ENCODE data around the gene SRD5A3. TPM values are rescaled to one million over a fixed set of nuclear protein-coding genes. Genes with fewer than 3 reads are reported as not detected.
A peak's percentile ranks its signal among the peaks of the same experiment; 100 is the strongest.

SRD5A3 gene
- total and polyA plus RNA-seq, 2 donors (not counting 3 experiments of a cell fraction or from before 2014, with no cell fraction given): 23.6 to 24.3 TPM

- Histone ChIP-seq H3K4me2 (ENCODE audit: insufficient read depth, low read length) (no peak overlapping the region), H3K9ac (replicated peaks; ENCODE audit: extremely low read depth, insufficient read depth, low read length) (no peak overlapping the region), H4K20me1 (replicated peaks; ENCODE audit: control insufficient read depth, extremely low read depth, insufficient read depth, low read length) (no peaks in the 10 kb centered on the region), H2AFZ (ENCODE audit: low read depth, low read length) (no peak overlapping the region), H3K4me1 (ENCODE audit: control insufficient read depth, extremely low read depth, insufficient read depth, low read length) (no peaks in the 10 kb centered on the region), H3K36me3 (ENCODE audit: control insufficient read depth in 2 of 2, extremely low read depth in 1 of 2, insufficient read depth in 2 of 2, low read length in 2 of 2) (no peaks in the 10 kb centered on the region), H3K27ac (ENCODE audit: insufficient read depth, low read depth, low read length) (no peak overlapping the region), H3K4me3 (replicated peaks in 1 of 3; ENCODE audit: insufficient read depth in 1 of 3, low read depth in 1 of 3, low read length in 3 of 3) (no peak overlapping the region), H3K9me1 (replicated peaks; ENCODE audit: control insufficient read depth, extremely low read depth, insufficient read depth, low read length) (no peaks in the 10 kb centered on the region), H3K9me3 (replicated peaks; ENCODE audit: control insufficient read depth, insufficient read depth, low read length) (no peaks in the 10 kb centered on the region), H3K27me3 (ENCODE audit: control insufficient read depth in 2 of 2, insufficient read depth in 2 of 2, low read length in 2 of 2) (no peaks in the 10 kb centered on the region), H3K79me2 (ENCODE audit: control insufficient read depth, insufficient read depth, low read length) (no peaks in the 10 kb centered on the region)
- intact Hi-C loops (cut with micrococcal nuclease) (no loop called here), dilution Hi-C loops (cut with MboI; ENCODE audit: extremely low pct_ligation_motif_present, low sequenced_read_pairs) (no loop called here)
- ChIA-PET POLR2A (no interaction called here), CTCF (no interaction called here)
- DNase-seq (ENCODE audit: low read depth, low spot score) (no peak), FAIRE-seq (no peak)
- BruUV-seq (replicated peaks): no TSS peak
- TF ChIP-seq MYC (IDR thresholded peaks at IDR 0.05; ENCODE audit: low read depth, low read length) (no peak), POLR2AphosphoS5 (IDR thresholded peaks at IDR 0.05; ENCODE audit: insufficient read depth, low read depth, low read length) (no peak), MAX (IDR thresholded peaks at IDR 0.05; ENCODE audit: insufficient read depth, insufficient read length) (no peak), CTCF (IDR thresholded peaks at IDR 0.05; ENCODE audit: extremely low read depth in 1 of 2, insufficient read depth in 1 of 2, low read depth in 1 of 2, low read length in 2 of 2) (no peak)
These were observed 7.6 kb upstream of the SRD5A3 start for GRCh38 chr4:55338486-55338885.

DNA sequence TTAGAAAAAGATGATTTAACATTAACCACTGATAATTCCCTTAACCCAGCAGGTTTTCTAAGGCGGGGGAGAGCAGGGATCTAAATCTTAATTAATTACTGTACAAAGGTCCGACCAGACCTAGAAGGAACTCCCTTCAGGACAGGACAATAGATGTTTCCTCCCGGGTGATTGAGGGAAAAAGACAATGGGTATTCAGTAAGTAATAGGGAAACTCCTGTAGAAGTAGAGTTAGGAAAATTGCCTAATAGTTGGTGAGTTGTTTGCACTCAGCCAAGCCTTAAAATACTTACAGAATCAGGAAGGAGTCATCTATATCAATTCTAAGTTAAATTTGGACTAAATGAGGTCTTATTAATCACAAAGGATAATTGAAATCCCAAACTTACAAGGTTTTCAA is 5.8 kb upstream of the SRD5A3 start:
- no peak overlapping the region for H2AFZ ChIP-seq (ENCODE audit: low read depth, low read length)
- H3K36me3 ChIP-seq (ENCODE audit: control insufficient read depth in 2 of 2, extremely low read depth in 1 of 2, insufficient read depth in 2 of 2, low read length in 2 of 2): no peaks in the 10 kb centered on the region
- no peaks in the 10 kb centered on the region for H4K20me1 ChIP-seq (replicated peaks; ENCODE audit: control insufficient read depth, extremely low read depth, insufficient read depth, low read length)
- no peak overlapping the region for H3K27ac ChIP-seq (ENCODE audit: insufficient read depth, low read depth, low read length)
- intact Hi-C loops (cut with micrococcal nuclease): no loop called here
- FAIRE-seq (peak; percentile 60), DNase-seq (ENCODE audit: low read depth, low spot score) (no peak)
- no peak overlapping the region for H3K9ac ChIP-seq (replicated peaks; ENCODE audit: extremely low read depth, insufficient read depth, low read length)
- no peak overlapping the region for H3K4me2 ChIP-seq (ENCODE audit: insufficient read depth, low read length)
- no peaks in the 10 kb centered on the region for H3K27me3 ChIP-seq (ENCODE audit: control insufficient read depth in 2 of 2, insufficient read depth in 2 of 2, low read length in 2 of 2)
- no peak overlapping the region for H3K4me3 ChIP-seq (replicated peaks in 1 of 3; ENCODE audit: insufficient read depth in 1 of 3, low read depth in 1 of 3, low read length in 3 of 3)
- no TSS peak for BruUV-seq (replicated peaks)
- POLR2A ChIA-PET: no interaction called here
- H3K9me3 ChIP-seq (replicated peaks; ENCODE audit: control insufficient read depth, insufficient read depth, low read length): no peaks in the 10 kb centered on the region
- CTCF ChIA-PET: no interaction called here
- H3K4me1 ChIP-seq (ENCODE audit: control insufficient read depth, extremely low read depth, insufficient read depth, low read length): no peaks in the 10 kb centered on the region
- H3K79me2 ChIP-seq (ENCODE audit: control insufficient read depth, insufficient read depth, low read length): no peaks in the 10 kb centered on the region
- TF ChIP-seq JUN (IDR thresholded peaks at IDR 0.05; ENCODE audit: borderline replicate concordance, insufficient read depth, insufficient read length, low read depth): no peak
- no peak for TF ChIP-seq MYC (IDR thresholded peaks at IDR 0.05; ENCODE audit: low read depth, low read length)
- no peak for TF ChIP-seq CTCF (IDR thresholded peaks at IDR 0.05; ENCODE audit: extremely low read depth in 1 of 2, insufficient read depth in 1 of 2, low read depth in 1 of 2, low read length in 2 of 2)
- no peak for TF ChIP-seq EZH2 (IDR thresholded peaks at IDR 0.05; ENCODE audit: borderline replicate concordance, low read depth, low read length, severe bottlenecking)
- no peak for TF ChIP-seq GATA2 (IDR thresholded peaks at IDR 0.05; ENCODE audit: insufficient read depth, insufficient read length, low read depth, low read length)
- TF ChIP-seq POLR2A (IDR thresholded peaks at IDR 0.05; ENCODE audit: low read depth, low read length): no peak
- no peak for TF ChIP-seq POLR2AphosphoS5 (IDR thresholded peaks at IDR 0.05; ENCODE audit: insufficient read depth, low read depth, low read length)
- no peak for TF ChIP-seq FOS (IDR thresholded peaks at IDR 0.05; ENCODE audit: borderline replicate concordance, insufficient read depth, low read length)
- no peak for TF ChIP-seq MAX (IDR thresholded peaks at IDR 0.05; ENCODE audit: insufficient read depth, insufficient read length)
- dilution Hi-C loops (cut with MboI; ENCODE audit: extremely low pct_ligation_motif_present, low sequenced_read_pairs): no loop called here
- no peaks in the 10 kb centered on the region for H3K9me1 ChIP-seq (replicated peaks; ENCODE audit: control insufficient read depth, extremely low read depth, insufficient read depth, low read length)
